Endothelial cell of umbilical vein (primary cell): Measurements from ENCODE around the gene LAP3. TPM values are rescaled to one million over a fixed set of nuclear protein-coding genes. Genes with fewer than 3 reads are reported as not detected.

Experiments
- BruUV-seq: library from RNA; stranded (reverse); fragments of 400-500 nt; replicated peaks from 2 replicates; lab custom pipeline; 2021; lab: Mats Ljungman, UMichigan
- CTCF ChIA-PET: fragments of 300-600, 350-600 bp; sonication (Branson Sonifier 250); formaldehyde crosslinking; loops from one replicate; lab custom pipeline; 2021; ENCODE audit warnings: antibody characterized with exemption, inconsistent platforms; lab: Charles Lee
- POLR2A ChIA-PET: fragments of 300-600, 350-600 bp; sonication (Branson Sonifier 250); formaldehyde crosslinking; loops from one replicate; lab custom pipeline; 2021; ENCODE audit warnings: antibody characterized with exemption, inconsistent platforms; lab: Charles Lee
- DNase-seq: peaks from one replicate; pipeline ENCODE4 v3.0.0-alpha.2; 2011; ENCODE audit warnings: low read depth, low spot score
- FAIRE-seq: peaks from 2 replicates; lab custom pipeline; 2011; peaks lifted over from hg19 to GRCh38; lab: Jason Lieb, UNC
- H2AFZ ChIP-seq: 2 replicates; pipeline ENCODE4 v1.6.0; 2012; ENCODE audit warnings: low read depth, low read length, control low read depth, inconsistent platforms
- H3K27ac ChIP-seq: 2 replicates; pipeline ENCODE4 v1.5.1; 2011; ENCODE audit warnings: low read depth, mild to moderate bottlenecking, control low read depth, low read length, moderate library complexity; ENCODE audit not compliant: insufficient read depth
- H3K27me3 ChIP-seq, 2 experiments: 2 replicates each; pipeline versions ENCODE4 v1.6.0 to v1.6.1; 2011; ENCODE audit warnings: low read length in 2 of 2, mixed read lengths in 1 of 2; ENCODE audit not compliant: control insufficient read depth in 2 of 2, insufficient read depth in 2 of 2
- H3K36me3 ChIP-seq, 2 experiments: 2 replicates in 1 of 2; 3 replicates in 1 of 2; pipeline ENCODE4 v1.5.1; 2011; ENCODE audit warnings: low read length in 2 of 2, mild to moderate bottlenecking in 1 of 2, moderate library complexity in 1 of 2; ENCODE audit not compliant: control insufficient read depth in 2 of 2, insufficient read depth in 2 of 2; ENCODE audit errors: extremely low read depth in 1 of 2
- H3K4me1 ChIP-seq: 3 replicates; pipeline ENCODE4 v1.5.1; 2011; ENCODE audit warnings: mild to moderate bottlenecking, low read length; ENCODE audit not compliant: control insufficient read depth, insufficient read depth; ENCODE audit errors: extremely low read depth
- H3K4me2 ChIP-seq: 2 replicates; pipeline ENCODE4 v1.6.1; 2011; ENCODE audit warnings: low read length, control low read depth, mixed read lengths; ENCODE audit not compliant: insufficient read depth
- H3K4me3 ChIP-seq, 3 experiments: fragments of 200-600 bp in 1 of 3; sonication (generic), shearing (Covaris generic) in 1 of 3; replicated peaks in 1 of 3; 2 replicates each; pipeline ENCODE4 v1.5.1; 2011 to 2016; ENCODE audit warnings: control low read depth in 3 of 3, low read length in 3 of 3, mild to moderate bottlenecking in 2 of 3, inconsistent platforms in 1 of 3, low read depth in 1 of 3, moderate library complexity in 1 of 3; ENCODE audit not compliant: insufficient read depth in 1 of 3
- H3K79me2 ChIP-seq: 2 replicates; pipeline ENCODE4 v1.6.0; 2012; ENCODE audit warnings: low read length, inconsistent platforms; ENCODE audit not compliant: control insufficient read depth, insufficient read depth
- H3K9ac ChIP-seq: replicated peaks from 2 replicates; pipeline ENCODE3; 2011; ENCODE audit warnings: low read length, control low read depth; ENCODE audit not compliant: insufficient read depth; ENCODE audit errors: extremely low read depth
- H3K9me1 ChIP-seq: replicated peaks from 3 replicates; pipeline ENCODE4 v1.6.0; 2011; ENCODE audit warnings: mild to moderate bottlenecking, low read length; ENCODE audit not compliant: control insufficient read depth, insufficient read depth; ENCODE audit errors: extremely low read depth
- H3K9me3 ChIP-seq: replicated peaks from 2 replicates; pipeline ENCODE4 v1.5.1; 2012; ENCODE audit warnings: low read length, inconsistent platforms; ENCODE audit not compliant: control insufficient read depth, insufficient read depth
- H4K20me1 ChIP-seq: replicated peaks from 2 replicates; pipeline ENCODE3; 2011; ENCODE audit warnings: mild to moderate bottlenecking, low read length; ENCODE audit not compliant: control insufficient read depth, insufficient read depth; ENCODE audit errors: extremely low read depth
- CTCF ChIP-seq, 2 donors: IDR thresholded peaks; 1 replicate in 1 of 2; 2 replicates in 1 of 2; pipeline ENCODE4 v1.5.1; 2011; ENCODE audit warnings: low read length in 2 of 2, mild to moderate bottlenecking in 2 of 2, moderate library complexity in 2 of 2, control low read depth in 1 of 2, inconsistent platforms in 1 of 2, low read depth in 1 of 2; ENCODE audit not compliant: insufficient read depth in 1 of 2; ENCODE audit errors: extremely low read depth in 1 of 2
- EZH2 ChIP-seq: IDR thresholded peaks from 2 replicates; pipeline ENCODE4 v1.6.1; 2012; ENCODE audit warnings: borderline replicate concordance, low read depth, mild to moderate bottlenecking, moderate library complexity, low read length, inconsistent platforms; ENCODE audit not compliant: severe bottlenecking
- FOS ChIP-seq: IDR thresholded peaks from 2 replicates; pipeline ENCODE4 v1.6.1; 2011; ENCODE audit warnings: mild to moderate bottlenecking, low read length, moderate library complexity, borderline replicate concordance; ENCODE audit not compliant: insufficient read depth
- GATA2 ChIP-seq: IDR thresholded peaks from 2 replicates; pipeline ENCODE4 v1.7.0; 2011; ENCODE audit warnings: low read depth, mild to moderate bottlenecking, moderate library complexity, mixed read lengths, low read length; ENCODE audit not compliant: insufficient read length, insufficient read depth
- JUN ChIP-seq: IDR thresholded peaks from 2 replicates; pipeline ENCODE4 v1.6.1; 2011; ENCODE audit warnings: borderline replicate concordance, low read depth; ENCODE audit not compliant: insufficient read length, insufficient read depth
- MAX ChIP-seq: IDR thresholded peaks from 2 replicates; pipeline ENCODE4 v1.6.1; 2011; ENCODE audit not compliant: insufficient read depth, insufficient read length
- MYC ChIP-seq: IDR thresholded peaks from one replicate; pipeline ENCODE4 v1.6.1; 2011; ENCODE audit warnings: mild to moderate bottlenecking, low read depth, low read length
- POLR2A ChIP-seq: IDR thresholded peaks from 2 replicates; pipeline ENCODE4 v1.6.1; 2012; ENCODE audit warnings: low read depth, mild to moderate bottlenecking, control low read depth, low read length
- POLR2AphosphoS5 ChIP-seq: IDR thresholded peaks from 2 replicates; pipeline ENCODE4 v1.6.1; 2012; ENCODE audit warnings: low read depth, mild to moderate bottlenecking, control low read depth, low read length, moderate library complexity; ENCODE audit not compliant: insufficient read depth
- dilution Hi-C: fragments of 300-500 bp; cut with MboI; formaldehyde crosslinking; loops from one replicate; pipeline ENCODE4 v1.15.0; 2019; ENCODE audit warnings: low sequenced_read_pairs; ENCODE audit not compliant: extremely low pct_ligation_motif_present
- intact Hi-C: fragments of 100-400 bp; cut with micrococcal nuclease; formaldehyde crosslinking; loops from one replicate; pipeline ENCODE4 v1.10.0; 2022
- polyA plus RNA-seq, 4 experiments: library from polyadenylated mRNA; depleted of rRNA in 3 of 4; stranded (reverse) in 3 of 4; unstranded in 1 of 4; fragments of >200 nt; gene quantifications; 2 replicates each; pipeline versions ENCODE4 v1.2.1 to v1.2.3, GENCODE V29; 2011 to 2012; ENCODE audit warnings: missing spikeins in 1 of 4
- total RNA-seq: library from RNA; stranded (reverse); gene quantifications from 2 replicates; pipeline ENCODE4 v1.2.3, GENCODE V29; 2021

LAP3 gene
- total and polyA plus RNA-seq, 2 donors (not counting 3 experiments of a cell fraction or from before 2014, with no cell fraction given): 82.4 to 94.8 TPM

GRCh38 chr4:17534705-17535104, 42.3 kb upstream of the LAP3 start:
- TF ChIP-seq GATA2 (no peak), POLR2AphosphoS5 (no peak), FOS (no peak), CTCF (IDR thresholded peaks at IDR 0.05; ENCODE audit: extremely low read depth in 1 of 2, insufficient read depth in 1 of 2, low read depth in 1 of 2, low read length in 2 of 2) (no peak), MAX (no peak), MYC (no peak), EZH2 (no peak), POLR2A (no peak), JUN (no peak)

More at GRCh38 chr4:17534705-17535104, 42.3 kb upstream of the LAP3 start:
- Histone ChIP-seq H3K4me1 (no peaks in the 10 kb centered on the region), H3K36me3 (no peaks in the 10 kb centered on the region), H3K9ac (no peak overlapping the region), H3K4me2 (no peak overlapping the region), H2AFZ (no peak overlapping the region), H3K27ac (no peak overlapping the region), H3K79me2 (no peaks in the 10 kb centered on the region), H3K9me3 (no peaks in the 10 kb centered on the region), H3K27me3 (no peaks in the 10 kb centered on the region), H3K9me1 (no peaks in the 10 kb centered on the region), H4K20me1 (no peaks in the 10 kb centered on the region), H3K4me3 (no peak overlapping the region)
- DNase-seq (no peak), FAIRE-seq (no peak)
- intact Hi-C loops: no loop called here
- ChIA-PET CTCF (interaction anchor here (1.4 kb wide), 1 partner anchor 14 kb away, joined by 3 read pairs; no protein-coding TSS in a partner anchor), POLR2A (no interaction called here)
- dilution Hi-C loops: no loop called here
- no TSS peak for BruUV-seq
